ENCODE results near the gene PEX16. TPM values are rescaled to one million over a fixed set of nuclear protein-coding genes. Genes with fewer than 3 reads are reported as not detected.

PEX16 gene
- total and polyA plus RNA-seq, 9 of the 15 experiments (the other 6 are each of a cell fraction or from before 2014, with no cell fraction given), result 1.5 to 43.9 (median 14.6) TPM

GRCh38 chr11:45880772-45881570 lies 36.7 kb downstream of the PEX16 start (continued):
- TF ChIP-seq ZNF609 (CRISPR knock-in tag; IDR thresholded peaks at IDR 0.05; ENCODE audit: borderline replicate concordance) (0 out of 2 replicates have a peak, but pooled peaks have one; percentile 8), ELK3 (CRISPR knock-in tag; IDR thresholded peaks at IDR 0.05) (no peak)

Measured in K562 (cell line).